ENCODE results near the gene DTNB.

DNA sequence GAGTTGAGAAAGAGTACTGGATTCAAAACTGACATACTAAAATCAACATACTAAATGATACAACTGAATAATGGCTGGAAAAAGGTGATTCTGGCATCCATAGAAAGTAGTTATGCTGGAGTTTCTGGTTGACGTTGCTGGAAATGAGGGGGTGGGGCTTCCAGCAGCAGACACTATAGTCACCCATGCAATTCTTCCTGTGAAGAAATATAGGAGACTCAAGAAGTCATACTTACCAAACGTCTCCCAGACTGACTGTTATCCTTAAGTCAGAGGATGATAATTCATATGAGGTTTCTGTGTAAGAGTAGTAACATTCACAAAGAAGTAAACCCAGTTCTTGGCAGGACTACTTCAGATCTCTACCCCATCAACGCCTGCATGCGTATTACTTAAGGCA is 23.6 kb downstream of the DTNB start:
- TF ChIP-seq CTCF (IDR thresholded peaks at IDR 0.05) (no peak), POLR2A (IDR thresholded peaks at IDR 0.05) (no peak)

Measured in uterus (tissue), 2 donors.